Prostate gland (tissue), 2 donors: ENCODE measurements around the gene ZNF740.

Source experiments
- CTCF ChIP-seq, 4 experiments: fragments of 200-600 bp in 2 of 4; fragments of 450-650 bp in 2 of 4; sonication (generic) in 2 of 4; IDR thresholded peaks; 1 replicate in 3 of 4; 2 replicates in 1 of 4; pipeline ENCODE4 v1.5.1; 2016 to 2019; ENCODE audit warnings: antibody characterized with exemption in 4 of 4, mild to moderate bottlenecking in 2 of 4, moderate library complexity in 2 of 4
- POLR2AphosphoS5 ChIP-seq: sonication (generic); formaldehyde crosslinking; IDR thresholded peaks from one replicate; pipeline ENCODE4 v1.6.1; 2017; ENCODE audit warnings: antibody characterized with exemption

GRCh38 chr12:53170215-53170614 lies 10.3 kb upstream of the ZNF740 start:
- TF ChIP-seq CTCF (IDR thresholded peaks at IDR 0.05) (no peak), POLR2AphosphoS5 (no peak)
